ENCODE data around the gene ESRRA. TPM values are rescaled to one million over a fixed set of nuclear protein-coding genes. Genes with fewer than 3 reads are reported as not detected.

The ESRRA gene
- total and polyA plus RNA-seq, 10 of the 15 experiments (the other 5 are each of a cell fraction or from before 2014, with no cell fraction given), result 0.32 to 48.9 (median 12.6) TPM

GRCh38 chr11:64321533-64321932 lies 16.2 kb downstream of the ESRRA start:
- Histone ChIP-seq H4K20me1 (ENCODE audit: control insufficient read depth, insufficient read depth) (no peaks in the 10 kb centered on the region), H3K27ac (ENCODE audit: control insufficient read depth, insufficient read depth) (no peak overlapping the region), H3K4me1 (ENCODE audit: control insufficient read depth, insufficient read depth, low read length) (peaks cover 4% of the 10 kb centered on the region; the same call in 1 of the 2 replicates), H3K4me2 (ENCODE audit: control insufficient read depth, insufficient read depth) (no peak overlapping the region), H3K4me3 (no peak overlapping the region), H2AFZ (ENCODE audit: control insufficient read depth, low read depth, low read length) (no peak overlapping the region), H3K79me2 (ENCODE audit: control insufficient read depth, insufficient read depth, low read length) (peaks cover 22% of the 10 kb centered on the region), H3K9ac (ENCODE audit: control insufficient read depth, insufficient read depth, low read length) (no peak overlapping the region), H3K9me3 (replicated peaks; ENCODE audit: control insufficient read depth, insufficient read depth, low read length) (no peaks in the 10 kb centered on the region), H3K36me3 (ENCODE audit: control insufficient read depth in 2 of 2, insufficient read depth in 2 of 2, low read length in 1 of 2) (peaks cover 0 to 2% of the 10 kb centered on the region in 2 experiments; a peak in 2 of 4 replicates), H3K27me3 (replicated peaks in 1 of 2; ENCODE audit: control insufficient read depth in 2 of 2, insufficient read depth in 2 of 2, low read length in 1 of 2) (no peaks in the 10 kb centered on the region)
- SMC1A ChIA-PET (ENCODE audit: uncharacterized antibody, unreplicated experiment), result interaction anchor here (1.5 kb wide), 1 partner anchor 10 kb away, joined by 4 read pairs; no protein-coding TSS in a partner anchor
- ATAC-seq, result no peak
- intact Hi-C loops (cut with micrococcal nuclease; ENCODE audit: unreplicated experiment) (no loop called here), in situ Hi-C loops (cut with MboI) (no loop called here)
- POLR2A ChIA-PET, result interaction anchor here (2.1 kb wide), 1 partner anchor 10 kb away, joined by 6 read pairs; no protein-coding TSS in a partner anchor
- CTCF ChIA-PET, result interaction anchor here (0.6 to 3.6 kb wide), 3 partner anchors 10 to 33 kb away, joined by 3 to 18 read pairs (median 3); no protein-coding TSS in a partner anchor
- DNase-seq (ENCODE audit: low read depth, low spot score), result no peak
- 88% methylated on average over 5 of the region's 5 CpGs for WGBS (ENCODE audit: insufficient coverage, insufficient replicate concordance, low lambda C conversion rate, missing lambda C conversion rate)
- no TSS peak for BruUV-seq (replicated peaks)
- RAD21 ChIA-PET (ENCODE audit: unreplicated experiment), result no interaction called here
- no peak for FAIRE-seq
- TF ChIP-seq SUZ12 (IDR thresholded peaks at IDR 0.05; ENCODE audit: unreplicated experiment) (no peak), EED (IDR thresholded peaks at IDR 0.05; ENCODE audit: low read depth) (no peak), ZZZ3 (IDR thresholded peaks at IDR 0.05; ENCODE audit: control insufficient read depth, insufficient read length, low read depth) (no peak), GABPA (IDR thresholded peaks at IDR 0.05; ENCODE audit: low read depth) (no peak), CHD2 (IDR thresholded peaks at IDR 0.05; ENCODE audit: borderline replicate concordance, low read depth, low read length) (no peak), IRF5 (IDR thresholded peaks at IDR 0.05; ENCODE audit: borderline replicate concordance) (no peak), MTA2 (IDR thresholded peaks at IDR 0.05; ENCODE audit: low read depth) (no peak)
- TF ChIP-seq, protein P1, sequence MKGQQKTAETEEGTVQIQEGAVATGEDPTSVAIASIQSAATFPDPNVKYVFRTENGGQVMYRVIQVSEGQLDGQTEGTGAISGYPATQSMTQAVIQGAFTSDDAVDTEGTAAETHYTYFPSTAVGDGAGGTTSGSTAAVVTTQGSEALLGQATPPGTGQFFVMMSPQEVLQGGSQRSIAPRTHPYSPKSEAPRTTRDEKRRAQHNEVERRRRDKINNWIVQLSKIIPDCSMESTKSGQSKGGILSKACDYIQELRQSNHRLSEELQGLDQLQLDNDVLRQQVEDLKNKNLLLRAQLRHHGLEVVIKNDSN (IDR thresholded peaks at IDR 0.05; ENCODE audit: borderline replicate concordance, extremely low read length, insufficient read depth, low read depth, low read length), result no peak
